Measurements from ENCODE around the gene EPB41L2.

Gene EPB41L2

GRCh38 chr6:130908958-130909357 is 154.1 kb downstream of the EPB41L2 start:
- DNase-seq (ENCODE audit: low read depth), result no peak

- DNase-seq (ENCODE audit: low read depth), result peak; percentile 56
Observed at GRCh38 chr6:130908188-130908587, 154.9 kb downstream of the EPB41L2 start.

GRCh38 chr6:130907687-130908086 is 155.4 kb downstream of the EPB41L2 start:
- DNase-seq (ENCODE audit: low read depth), result no peak

GRCh38 chr6:130906736-130907381 is 156.2 kb downstream of the EPB41L2 start:
- DNase-seq (ENCODE audit: low read depth), result peak; percentile 78

- no peak for DNase-seq (ENCODE audit: low read depth)
Observed at GRCh38 chr6:130903602-130904001, 159.4 kb downstream of the EPB41L2 start.

GRCh38 chr6:130903007-130903406 is 160.0 kb downstream of the EPB41L2 start:
- DNase-seq (ENCODE audit: low read depth), result no peak

- peak; percentile 67 for DNase-seq (ENCODE audit: low read depth)
Observed at GRCh38 chr6:130900913-130901312, 162.1 kb downstream of the EPB41L2 start.

GRCh38 chr6:130896249-130896648 is 166.8 kb downstream of the EPB41L2 start:
- peak; percentile 88 for DNase-seq (ENCODE audit: low read depth)

GRCh38 chr6:130895516-130895915 is 167.5 kb downstream of the EPB41L2 start:
- DNase-seq (ENCODE audit: low read depth), result peak; percentile 51

- DNase-seq (ENCODE audit: low read depth), result no peak
Observed at GRCh38 chr6:130893766-130894165, 169.3 kb downstream of the EPB41L2 start.

GRCh38 chr6:130893277-130893676 is 169.8 kb downstream of the EPB41L2 start:
- no peak for DNase-seq (ENCODE audit: low read depth)

- peak; percentile 67 for DNase-seq (ENCODE audit: low read depth)
Observed at GRCh38 chr6:130890521-130890971, 172.5 kb downstream of the EPB41L2 start.

GRCh38 chr6:130889423-130889822 is 173.6 kb downstream of the EPB41L2 start:
- no peak for DNase-seq (ENCODE audit: low read depth)

- DNase-seq (ENCODE audit: low read depth), result no peak
Observed at GRCh38 chr6:130888246-130888645, 174.8 kb downstream of the EPB41L2 start.

- DNase-seq (ENCODE audit: low read depth), result no peak
Observed at GRCh38 chr6:130886966-130887365, 176.1 kb downstream of the EPB41L2 start.

- DNase-seq (ENCODE audit: low read depth), result peak; percentile 60
Observed at GRCh38 chr6:130885392-130886192, 177.5 kb downstream of the EPB41L2 start.

- DNase-seq (ENCODE audit: low read depth), result no peak
Observed at GRCh38 chr6:130882370-130882769, 180.7 kb downstream of the EPB41L2 start.

- DNase-seq (ENCODE audit: low read depth), result no peak
Observed at GRCh38 chr6:130879826-130880225, 183.2 kb downstream of the EPB41L2 start.

GRCh38 chr6:130873746-130874145 is 189.3 kb downstream of the EPB41L2 start:
- DNase-seq (ENCODE audit: low read depth), result no peak

GRCh38 chr6:130872250-130873095 is 190.6 kb downstream of the EPB41L2 start:
- DNase-seq (ENCODE audit: low read depth), result peak; percentile 32

- DNase-seq (ENCODE audit: low read depth), result no peak
Observed at GRCh38 chr6:130870179-130870880, 192.7 kb downstream of the EPB41L2 start.

- no peak for DNase-seq (ENCODE audit: low read depth)
Observed at GRCh38 chr6:130869681-130870080, 193.4 kb downstream of the EPB41L2 start.

Data from fibroblast of gingiva (primary cell).